AG04449 (cell line): ENCODE results near the gene MLLT1.
A peak's percentile ranks its signal among the peaks of the same experiment; 100 is the strongest.

Experiments used
- CTCF ChIA-PET: fragments of 350-600 bp; formaldehyde crosslinking; extraction: SDS; loops from one replicate; lab custom pipeline; 2021; ENCODE audit warnings: antibody characterized with exemption; lab: Yijun Ruan, JAX
- POLR2A ChIA-PET: fragments of 400-600, 350-600 bp; formaldehyde crosslinking; extraction: SDS; loops from one replicate; lab custom pipeline; 2020; ENCODE audit warnings: antibody characterized with exemption, inconsistent platforms; lab: Yijun Ruan, JAX
- DNase-seq: peaks from one replicate; pipeline ENCODE4 v3.0.0-alpha.2; 2010; ENCODE audit warnings: low read depth, low spot score
- H3K4me3 ChIP-seq: 2 replicates; pipeline ENCODE4 v1.5.1; 2011; ENCODE audit warnings: low read depth, mild to moderate bottlenecking, control low read depth, low read length
- TF ChIP-seq, protein P1 (sequence below): IDR thresholded peaks from one replicate; pipeline ENCODE4 v1.5.1; 2011; ENCODE audit warnings: mild to moderate bottlenecking, moderate library complexity, low read length, control low read depth, inconsistent platforms; ENCODE audit not compliant: insufficient read depth; ENCODE audit errors: missing control alignments

The MLLT1 gene

DNA sequence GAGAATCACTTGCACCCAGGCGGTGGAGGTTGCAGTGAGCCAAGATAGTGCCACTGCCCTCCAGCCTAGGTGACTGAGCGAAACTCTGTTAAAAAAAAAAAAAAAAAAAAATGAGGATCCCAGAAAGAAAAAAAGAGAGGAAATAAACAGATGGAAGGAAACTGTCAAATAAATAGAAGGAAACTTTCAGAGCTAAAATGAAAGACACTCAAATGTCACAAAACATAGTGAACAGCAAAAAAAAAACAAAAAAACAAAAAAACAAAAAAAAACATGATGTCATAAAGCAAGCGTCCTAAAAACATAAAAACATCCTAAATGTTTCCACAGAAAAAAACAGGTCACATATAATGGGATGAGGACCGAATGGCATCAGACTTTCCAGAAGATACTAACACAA lies 15.0 kb downstream of the MLLT1 start:
- no peak overlapping the region for H3K4me3 ChIP-seq
- DNase-seq = no peak
- ChIA-PET CTCF (interaction anchor here (0.6 to 1.2 kb wide), 4 partner anchors 13 to 46 kb away, joined by 3 to 5 read pairs (median 4); no protein-coding TSS in a partner anchor), POLR2A (no interaction called here)
- TF ChIP-seq, protein P1, sequence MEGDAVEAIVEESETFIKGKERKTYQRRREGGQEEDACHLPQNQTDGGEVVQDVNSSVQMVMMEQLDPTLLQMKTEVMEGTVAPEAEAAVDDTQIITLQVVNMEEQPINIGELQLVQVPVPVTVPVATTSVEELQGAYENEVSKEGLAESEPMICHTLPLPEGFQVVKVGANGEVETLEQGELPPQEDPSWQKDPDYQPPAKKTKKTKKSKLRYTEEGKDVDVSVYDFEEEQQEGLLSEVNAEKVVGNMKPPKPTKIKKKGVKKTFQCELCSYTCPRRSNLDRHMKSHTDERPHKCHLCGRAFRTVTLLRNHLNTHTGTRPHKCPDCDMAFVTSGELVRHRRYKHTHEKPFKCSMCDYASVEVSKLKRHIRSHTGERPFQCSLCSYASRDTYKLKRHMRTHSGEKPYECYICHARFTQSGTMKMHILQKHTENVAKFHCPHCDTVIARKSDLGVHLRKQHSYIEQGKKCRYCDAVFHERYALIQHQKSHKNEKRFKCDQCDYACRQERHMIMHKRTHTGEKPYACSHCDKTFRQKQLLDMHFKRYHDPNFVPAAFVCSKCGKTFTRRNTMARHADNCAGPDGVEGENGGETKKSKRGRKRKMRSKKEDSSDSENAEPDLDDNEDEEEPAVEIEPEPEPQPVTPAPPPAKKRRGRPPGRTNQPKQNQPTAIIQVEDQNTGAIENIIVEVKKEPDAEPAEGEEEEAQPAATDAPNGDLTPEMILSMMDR = no peak

GRCh38 chr19:6263735-6264444 lies 15.9 kb downstream of the MLLT1 start:
- TF ChIP-seq, protein P1 = no peak
- DNase-seq = no peak
- POLR2A ChIA-PET = no interaction called here
- CTCF ChIA-PET = interaction anchor here (0.9 to 1.2 kb wide), 4 partner anchors 16 to 45 kb away, joined by 3 to 5 read pairs (median 4); no protein-coding TSS in a partner anchor
- no peak overlapping the region for H3K4me3 ChIP-seq

- H3K4me3 ChIP-seq = no peak overlapping the region
- ChIA-PET CTCF (interaction anchor here (0.9 kb wide), 1 partner anchor 20 kb away, joined by 4 read pairs; no protein-coding TSS in a partner anchor), POLR2A (no interaction called here)
- no peak for DNase-seq
- TF ChIP-seq, protein P1 = no peak
Observed at GRCh38 chr19:6263306-6263705, 16.5 kb downstream of the MLLT1 start.

GRCh38 chr19:6262519-6262918 lies 17.3 kb downstream of the MLLT1 start:
- TF ChIP-seq, protein P1 = no peak
- no peak overlapping the region for H3K4me3 ChIP-seq
- no peak for DNase-seq
- ChIA-PET CTCF (interaction anchor here (0.9 to 3.6 kb wide), 2 partner anchors 9 to 11 kb away, joined by 3 to 22 read pairs; no protein-coding TSS in a partner anchor), POLR2A (no interaction called here)

DNA sequence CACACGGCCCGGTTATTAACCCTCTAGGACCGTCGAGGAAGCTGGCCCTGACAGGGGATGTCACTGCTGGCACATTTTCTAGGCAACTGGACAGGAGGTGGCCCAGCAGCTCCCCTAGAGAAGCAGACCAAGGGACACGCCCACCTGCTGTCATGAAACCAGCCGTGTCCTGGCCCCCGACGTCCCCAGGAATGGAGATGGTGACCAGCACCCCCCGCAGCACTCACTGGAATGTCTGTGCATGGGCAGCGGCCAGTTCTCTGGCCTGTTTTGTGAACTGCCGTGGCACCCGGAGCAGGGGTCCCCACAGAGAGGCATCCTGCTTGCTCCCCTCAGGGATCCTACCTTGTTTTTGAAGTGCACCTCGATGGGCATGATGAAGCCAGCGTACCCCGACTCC lies 17.9 kb downstream of the MLLT1 start:
- DNase-seq = no peak
- POLR2A ChIA-PET = no interaction called here
- TF ChIP-seq, protein P1 = no peak
- H3K4me3 ChIP-seq = no peak overlapping the region
- CTCF ChIA-PET = interaction anchor here (0.8 to 3.6 kb wide), 3 partner anchors 9 to 43 kb away, joined by 3 to 22 read pairs (median 13); no protein-coding TSS in a partner anchor

DNA sequence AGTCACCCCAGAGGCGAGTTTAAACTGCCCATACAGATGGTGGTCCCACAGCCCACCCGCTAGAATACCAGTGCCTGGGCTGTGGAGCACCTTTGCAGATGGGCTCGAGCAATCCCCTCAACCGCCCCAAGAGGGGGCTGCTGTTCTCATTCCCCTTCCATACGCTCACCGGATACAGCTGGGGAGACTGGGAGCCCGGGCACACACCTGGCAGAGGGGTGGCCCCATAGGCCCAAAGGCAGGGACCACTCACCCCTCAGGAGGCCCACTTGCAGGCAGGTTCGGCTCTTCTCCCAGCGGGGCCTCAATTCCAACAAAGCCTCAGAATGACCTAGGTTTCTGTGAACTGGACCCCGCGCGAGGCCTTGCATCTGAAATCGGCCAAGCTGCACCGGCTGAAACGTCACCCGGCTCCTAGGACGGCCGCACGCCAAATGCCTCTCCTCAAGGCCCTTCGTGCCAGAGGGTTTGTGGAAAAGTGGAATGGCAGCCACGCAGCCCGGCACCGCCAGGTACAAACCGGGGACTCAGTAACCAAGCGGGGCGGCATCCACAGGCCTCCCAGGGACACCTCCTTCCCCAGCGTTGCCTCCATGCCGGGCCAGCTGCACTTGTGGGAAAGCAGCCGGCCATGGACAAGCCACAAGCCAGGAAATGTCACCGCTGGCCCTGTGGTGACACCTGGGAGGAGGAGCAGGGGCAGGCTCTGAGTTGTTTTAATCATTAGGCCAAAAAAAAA lies 18.7 kb downstream of the MLLT1 start:
- no peak for DNase-seq
- ChIA-PET POLR2A (no interaction called here), CTCF (interaction anchor here (0.5 to 3.6 kb wide), 6 partner anchors 9 to 543 kb away, joined by 3 to 22 read pairs (median 5); no protein-coding TSS in a partner anchor)
- TF ChIP-seq, protein P1 = peak; percentile 61
- H3K4me3 ChIP-seq = no peak overlapping the region
